WTC11 (cell line): ENCODE results near the gene NOXA1.

Experiments
- ESRRA ChIP-seq: sonication (generic); formaldehyde crosslinking; IDR thresholded peaks from 2 replicates; pipeline ENCODE4 v1.8.1; 2022; ENCODE audit warnings: mild to moderate bottlenecking, missing genetic modification reagents, borderline replicate concordance
- HMGXB4 ChIP-seq: sonication (generic); formaldehyde crosslinking; IDR thresholded peaks from 2 replicates; pipeline ENCODE4 v1.8.1; 2023; ENCODE audit warnings: mild to moderate bottlenecking, moderate library complexity, missing genetic modification reagents
- JUN ChIP-seq: sonication (generic); formaldehyde crosslinking; IDR thresholded peaks from 2 replicates; pipeline ENCODE4 v1.8.0; 2023; ENCODE audit warnings: mild to moderate bottlenecking, missing genetic modification reagents
- MAX ChIP-seq: sonication (generic); formaldehyde crosslinking; IDR thresholded peaks from 2 replicates; pipeline ENCODE4 v1.8.0; 2022; ENCODE audit warnings: mild to moderate bottlenecking, missing genetic modification reagents
- ZBTB21 ChIP-seq: sonication (generic); formaldehyde crosslinking; IDR thresholded peaks from 2 replicates; pipeline ENCODE4 v1.8.1; 2023; ENCODE audit warnings: mild to moderate bottlenecking, missing genetic modification reagents, borderline replicate concordance
- ZNF232 ChIP-seq: sonication (generic); formaldehyde crosslinking; IDR thresholded peaks from 2 replicates; pipeline ENCODE4 v1.8.0; 2022; ENCODE audit warnings: mild to moderate bottlenecking, missing genetic modification reagents
- TF ChIP-seq, protein P1 (sequence below): fragments of 200-600 bp; IDR thresholded peaks from 2 replicates; pipeline ENCODE4 v1.8.0; 2022; ENCODE audit warnings: antibody characterized with exemption

GRCh38 chr9:137461663-137462395, 38.6 kb downstream of the NOXA1 start:
- TF ChIP-seq, protein P1, sequence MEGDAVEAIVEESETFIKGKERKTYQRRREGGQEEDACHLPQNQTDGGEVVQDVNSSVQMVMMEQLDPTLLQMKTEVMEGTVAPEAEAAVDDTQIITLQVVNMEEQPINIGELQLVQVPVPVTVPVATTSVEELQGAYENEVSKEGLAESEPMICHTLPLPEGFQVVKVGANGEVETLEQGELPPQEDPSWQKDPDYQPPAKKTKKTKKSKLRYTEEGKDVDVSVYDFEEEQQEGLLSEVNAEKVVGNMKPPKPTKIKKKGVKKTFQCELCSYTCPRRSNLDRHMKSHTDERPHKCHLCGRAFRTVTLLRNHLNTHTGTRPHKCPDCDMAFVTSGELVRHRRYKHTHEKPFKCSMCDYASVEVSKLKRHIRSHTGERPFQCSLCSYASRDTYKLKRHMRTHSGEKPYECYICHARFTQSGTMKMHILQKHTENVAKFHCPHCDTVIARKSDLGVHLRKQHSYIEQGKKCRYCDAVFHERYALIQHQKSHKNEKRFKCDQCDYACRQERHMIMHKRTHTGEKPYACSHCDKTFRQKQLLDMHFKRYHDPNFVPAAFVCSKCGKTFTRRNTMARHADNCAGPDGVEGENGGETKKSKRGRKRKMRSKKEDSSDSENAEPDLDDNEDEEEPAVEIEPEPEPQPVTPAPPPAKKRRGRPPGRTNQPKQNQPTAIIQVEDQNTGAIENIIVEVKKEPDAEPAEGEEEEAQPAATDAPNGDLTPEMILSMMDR = no peak
- TF ChIP-seq HMGXB4 (CRISPR knock-in tag) = no peak
- no peak for TF ChIP-seq JUN
- no peak for TF ChIP-seq ZBTB21
- TF ChIP-seq ESRRA (CRISPR knock-in tag) = no peak
- TF ChIP-seq MAX = no peak
- no peak for TF ChIP-seq ZNF232 (CRISPR knock-in tag)
